ENCODE data around the gene SLC49A3. TPM values are rescaled to one million over a fixed set of nuclear protein-coding genes. Genes with fewer than 3 reads are reported as not detected.

SLC49A3 gene
- total RNA-seq, 4 donors from 2014 or later: 1.3 to 3.4 (median 2.2) TPM

GRCh38 chr4:632196-632790 lies 56.7 kb downstream of the SLC49A3 start:
- ATAC-seq (no peak), DNase-seq (no peak)
- Histone ChIP-seq H3K27ac (no peak overlapping the region), H3K9me3 (no peaks in the 10 kb centered on the region), H3K4me1 (no peaks in the 10 kb centered on the region), H3K27me3 (peaks cover 0 to 5% (median 2%) of the 10 kb centered on the region in 3 donors), H3K36me3 (no peaks in the 10 kb centered on the region), H3K4me3 (no peak overlapping the region)
- TF ChIP-seq POLR2A (IDR thresholded peaks at IDR 0.05): no peak
- no peak for TF ChIP-seq CTCF (IDR thresholded peaks at IDR 0.05 in 4 of 5, conservative IDR thresholded peaks at IDR 0.05 in 1 of 5)
- intact Hi-C loops (cut with DNase I; ENCODE audit: low total_unique reads) (no loop called here), in situ Hi-C loops (cut with MboI; ENCODE audit: low sequenced_read_pairs in 4 of 4) (no loop called here)

Other genes starting within 250 kb of the SLC49A3 start
- 10 to 100 TPM in 1 of 4 donors, 1 to 10 TPM in 3; 8.0 to 15.2 (median 9.1) TPM for gene ZNF721, start 190.0 kb downstream of the SLC49A3 start, total RNA-seq
- 10 to 100 TPM in 2 of 4 donors, 1 to 10 TPM in 2; 6.4 to 20.6 (median 11.0) TPM for gene PIGG, start 189.9 kb downstream of the SLC49A3 start, total RNA-seq
- not detected for gene TMEM271, start 112.9 kb downstream of the SLC49A3 start, total RNA-seq
- gene PDE6B, start 63.6 kb downstream of the SLC49A3 start, total RNA-seq: not detected
- 100 to 1,000 TPM in 1 of 4 donors, 10 to 100 TPM in 3; 24.7 to 172 (median 91.5) TPM for gene ATP5ME, start 14.9 kb downstream of the SLC49A3 start, total RNA-seq
- gene MYL5, start 14.6 kb downstream of the SLC49A3 start, total RNA-seq: 10 to 100 TPM in 1 of 4 donors, 1 to 10 TPM in 3; 1.3 to 20.3 (median 3.6) TPM
- gene PCGF3, start 16.7 kb upstream of the SLC49A3 start, total RNA-seq: 10 to 100 TPM; 14.5 to 31.9 (median 21.6) TPM
- gene CPLX1, start 137.0 kb upstream of the SLC49A3 start, total RNA-seq: 1 to 10 TPM in 1 of 4 donors, under 1 TPM in 1, not detected in 2; 0.91 to 1.0 TPM
- gene GAK, start 243.2 kb upstream of the SLC49A3 start, total RNA-seq: 10 to 100 TPM; 34.9 to 48.3 (median 44.5) TPM
- gene TMEM175, start 243.3 kb upstream of the SLC49A3 start, total RNA-seq: 10 to 100 TPM; 15.3 to 29.6 (median 20.8) TPM

Measured in gastrocnemius medialis (tissue), 4 donors.